NOMO-1 treated with dmso at 0.1 percent for 144 hours (cell line): ENCODE measurements around the gene SLC6A20.

Experiments
- DNase-seq: peaks from one replicate; lab custom pipeline; 2025; ENCODE audit not compliant: unreplicated experiment; lab: John Stamatoyannopoulos, UW

SLC6A20 gene

GRCh38 chr3:45730409-45731154, 65.8 kb downstream of the SLC6A20 start:
- no peak for DNase-seq

- no peak for DNase-seq
Measured at GRCh38 chr3:45729614-45730013, 66.7 kb downstream of the SLC6A20 start.

GRCh38 chr3:45724911-45725310, 71.4 kb downstream of the SLC6A20 start:
- no peak for DNase-seq

- DNase-seq: no peak
Measured at GRCh38 chr3:45719655-45720487, 76.5 kb downstream of the SLC6A20 start.

- DNase-seq: no peak
Measured at GRCh38 chr3:45716790-45717336, 79.5 kb downstream of the SLC6A20 start.

- no peak for DNase-seq
Measured at GRCh38 chr3:45715945-45716344, 80.4 kb downstream of the SLC6A20 start.

- DNase-seq: no peak
Measured at GRCh38 chr3:45712434-45713110, 83.8 kb downstream of the SLC6A20 start.

GRCh38 chr3:45711931-45712330, 84.4 kb downstream of the SLC6A20 start:
- DNase-seq: no peak

GRCh38 chr3:45705839-45706808, 90.2 kb downstream of the SLC6A20 start:
- DNase-seq: no peak
